ENCODE measurements around the gene PCYT1B.

The PCYT1B gene

DNA sequence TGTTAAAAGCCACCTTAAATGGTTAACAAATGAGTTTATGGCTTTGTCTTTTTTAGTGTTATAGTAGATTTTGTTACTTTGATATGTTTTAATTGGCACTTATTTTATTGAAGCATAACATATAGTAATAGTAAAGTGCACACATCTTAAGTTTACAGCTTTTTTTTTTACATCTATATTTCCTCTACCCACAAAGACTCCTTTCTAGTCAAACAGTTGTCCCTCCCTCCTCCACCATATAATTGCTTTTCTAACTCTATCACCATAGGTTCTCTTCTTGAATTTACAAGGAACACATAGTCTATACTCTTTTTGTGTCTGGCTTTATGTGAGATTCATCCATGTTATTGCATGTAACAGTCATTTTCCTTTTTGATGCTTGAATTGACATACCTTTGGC is 110.6 kb downstream of the PCYT1B start:
- TF ChIP-seq, protein P1, sequence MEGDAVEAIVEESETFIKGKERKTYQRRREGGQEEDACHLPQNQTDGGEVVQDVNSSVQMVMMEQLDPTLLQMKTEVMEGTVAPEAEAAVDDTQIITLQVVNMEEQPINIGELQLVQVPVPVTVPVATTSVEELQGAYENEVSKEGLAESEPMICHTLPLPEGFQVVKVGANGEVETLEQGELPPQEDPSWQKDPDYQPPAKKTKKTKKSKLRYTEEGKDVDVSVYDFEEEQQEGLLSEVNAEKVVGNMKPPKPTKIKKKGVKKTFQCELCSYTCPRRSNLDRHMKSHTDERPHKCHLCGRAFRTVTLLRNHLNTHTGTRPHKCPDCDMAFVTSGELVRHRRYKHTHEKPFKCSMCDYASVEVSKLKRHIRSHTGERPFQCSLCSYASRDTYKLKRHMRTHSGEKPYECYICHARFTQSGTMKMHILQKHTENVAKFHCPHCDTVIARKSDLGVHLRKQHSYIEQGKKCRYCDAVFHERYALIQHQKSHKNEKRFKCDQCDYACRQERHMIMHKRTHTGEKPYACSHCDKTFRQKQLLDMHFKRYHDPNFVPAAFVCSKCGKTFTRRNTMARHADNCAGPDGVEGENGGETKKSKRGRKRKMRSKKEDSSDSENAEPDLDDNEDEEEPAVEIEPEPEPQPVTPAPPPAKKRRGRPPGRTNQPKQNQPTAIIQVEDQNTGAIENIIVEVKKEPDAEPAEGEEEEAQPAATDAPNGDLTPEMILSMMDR (IDR thresholded peaks at IDR 0.05; ENCODE audit: low read depth, low read length), result no peak
- H3K4me3 ChIP-seq (ENCODE audit: low read depth, low read length), result no peak overlapping the region

DNA sequence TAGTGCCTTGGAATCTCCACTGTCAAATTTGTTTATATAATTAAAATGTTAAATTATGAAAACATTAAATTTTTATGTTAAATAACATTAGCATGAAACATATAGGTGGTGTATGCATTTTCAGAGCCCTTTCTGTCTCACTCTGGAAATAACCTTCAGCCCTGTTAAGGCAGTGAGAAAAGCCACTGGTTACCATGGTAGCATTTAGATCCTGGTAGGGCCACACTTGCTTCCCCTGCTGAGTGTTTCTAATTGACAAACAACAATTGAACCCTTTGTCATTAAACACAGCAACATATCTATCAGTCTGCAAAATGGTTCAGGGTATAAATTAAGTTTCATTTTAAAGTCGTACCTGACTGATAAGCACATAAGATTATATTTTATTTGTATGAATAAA is 118.5 kb downstream of the PCYT1B start:
- TF ChIP-seq, protein P1 (IDR thresholded peaks at IDR 0.05; ENCODE audit: low read depth, low read length), result no peak
- no peak overlapping the region for H3K4me3 ChIP-seq (ENCODE audit: low read depth, low read length)

DNA sequence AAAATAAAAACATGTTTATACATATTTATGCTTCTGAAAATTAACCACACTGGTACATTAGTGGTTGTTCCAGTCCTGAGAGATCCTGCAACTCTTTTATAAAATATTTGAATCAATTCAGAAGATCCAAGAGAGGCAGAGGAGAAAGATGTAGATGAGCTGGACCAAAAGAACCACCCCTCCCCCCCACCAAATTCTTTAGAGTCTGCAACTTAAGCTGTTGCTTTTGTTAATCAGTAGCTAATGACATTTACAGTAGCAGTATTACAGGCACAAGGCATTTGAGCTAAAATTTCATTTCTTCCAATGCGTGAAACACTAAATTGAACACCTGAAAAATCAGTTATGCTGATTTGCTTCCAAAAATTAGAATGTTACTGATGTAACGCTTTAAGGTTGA is 120.5 kb downstream of the PCYT1B start:
- TF ChIP-seq, protein P1 (IDR thresholded peaks at IDR 0.05; ENCODE audit: low read depth, low read length), result no peak
- no peak overlapping the region for H3K4me3 ChIP-seq (ENCODE audit: low read depth, low read length)

- TF ChIP-seq, protein P1 (IDR thresholded peaks at IDR 0.05; ENCODE audit: low read depth, low read length), result no peak
- no peak overlapping the region for H3K4me3 ChIP-seq (ENCODE audit: low read depth, low read length)
Observed at GRCh38 chrX:24525455-24525854, 121.7 kb downstream of the PCYT1B start.

DNA sequence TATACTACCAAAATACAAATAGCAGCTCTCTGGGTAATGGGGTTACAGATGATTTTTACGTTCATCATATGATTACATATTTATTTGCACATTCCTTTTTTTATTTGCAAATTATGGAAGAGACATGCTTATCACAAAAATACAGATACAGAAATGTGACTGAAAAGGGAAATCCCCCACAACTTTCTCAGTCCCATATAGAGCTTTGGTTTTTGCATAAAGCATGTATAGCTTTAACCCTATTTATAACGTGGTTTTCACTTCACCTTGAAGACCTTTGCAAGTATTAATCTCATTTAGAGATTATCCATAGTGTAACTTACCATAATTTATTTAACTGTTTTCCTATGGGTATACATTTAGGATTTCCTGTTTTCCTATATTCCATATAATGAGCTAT is 126.7 kb downstream of the PCYT1B start:
- no peak overlapping the region for H3K4me3 ChIP-seq (ENCODE audit: low read depth, low read length)
- TF ChIP-seq, protein P1 (IDR thresholded peaks at IDR 0.05; ENCODE audit: low read depth, low read length), result no peak

DNA sequence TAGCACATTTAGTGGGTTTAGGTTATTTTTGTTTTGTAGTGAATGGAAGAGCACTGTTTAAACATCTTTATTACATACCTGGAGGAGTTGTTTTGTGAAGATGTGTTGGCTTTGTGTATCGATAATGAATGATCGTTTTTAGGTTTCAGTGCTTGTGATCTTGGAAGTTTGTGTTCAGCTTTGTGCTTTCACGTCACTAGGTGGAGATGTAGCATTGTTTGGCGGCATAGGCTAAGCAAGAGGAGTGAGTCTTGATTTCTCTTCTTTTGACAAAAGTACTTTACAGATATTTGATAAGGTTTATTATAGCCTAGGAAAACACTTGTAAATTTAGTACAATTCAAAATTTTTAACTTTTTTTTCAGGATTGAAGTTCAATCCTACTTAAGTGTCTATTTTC is 131.7 kb downstream of the PCYT1B start:
- no peak overlapping the region for H3K4me3 ChIP-seq (ENCODE audit: low read depth, low read length)
- TF ChIP-seq, protein P1 (IDR thresholded peaks at IDR 0.05; ENCODE audit: low read depth, low read length), result no peak

- TF ChIP-seq, protein P1 (IDR thresholded peaks at IDR 0.05; ENCODE audit: low read depth, low read length), result no peak
- no peak overlapping the region for H3K4me3 ChIP-seq (ENCODE audit: low read depth, low read length)
Observed at GRCh38 chrX:24513416-24513815, 133.7 kb downstream of the PCYT1B start.

Data from WI38 (cell line).